GM12878 (cell line): ENCODE data around the gene RNF32. TPM values are rescaled to one million over a fixed set of nuclear protein-coding genes. Genes with fewer than 3 reads are reported as not detected.

ENCODE experiments used
- ATAC-seq: fragments of 200-7000 bp; cut with Tn5 transposase; 3 replicates; pipeline ENCODE4 v1.9.1; 2020; ENCODE audit warnings: mild to moderate bottlenecking, moderate library complexity
- BruUV-seq: library from RNA; stranded (reverse); fragments of 400-500 nt; replicated peaks from 2 replicates; lab custom pipeline; 2021; lab: Mats Ljungman, UMichigan
- CTCF ChIA-PET: fragments of 300-600 bp; sonication (Branson Sonifier 250); formaldehyde crosslinking; extraction: SDS; loops from one replicate; lab custom pipeline; 2021; ENCODE audit warnings: inconsistent platforms; lab: Yijun Ruan, JAX
- POLR2A ChIA-PET: fragments of 350-600 bp; formaldehyde crosslinking; extraction: SDS; loops from one replicate; lab custom pipeline; 2021; ENCODE audit warnings: inconsistent platforms; lab: Charles Lee
- RAD21 ChIA-PET: fragments of 300-600 bp; sonication (Branson Sonifier 250); formaldehyde crosslinking; loops from one replicate; lab custom pipeline; 2023; ENCODE audit warnings: antibody characterized with exemption; ENCODE audit not compliant: unreplicated experiment; lab: Charles Lee
- SMC1A ChIA-PET: fragments of 300-600 bp; sonication (Branson Sonifier 250); formaldehyde crosslinking; loops from one replicate; lab custom pipeline; 2023; ENCODE audit not compliant: unreplicated experiment, uncharacterized antibody; lab: Charles Lee
- DNase-seq: peaks from one replicate; pipeline ENCODE4 v3.0.0-alpha.2; 2011; ENCODE audit warnings: low read depth, low spot score
- FAIRE-seq: peaks from 3 replicates; lab custom pipeline; 2011; peaks lifted over from hg19 to GRCh38; lab: Jason Lieb, UNC
- H2AFZ ChIP-seq: 2 replicates; pipeline ENCODE4 v1.6.0; 2011; ENCODE audit warnings: low read depth, low read length, control low read depth; ENCODE audit not compliant: control insufficient read depth
- H3K27ac ChIP-seq: 2 replicates; pipeline ENCODE4 v1.5.1; 2011; ENCODE audit warnings: control low read depth; ENCODE audit not compliant: control insufficient read depth, insufficient read depth
- H3K27me3 ChIP-seq, 2 experiments: replicated peaks in 1 of 2; 2 replicates each; pipeline versions ENCODE4 v1.6.0 to v1.6.1; 2011; ENCODE audit warnings: low read length in 1 of 2; ENCODE audit not compliant: control insufficient read depth in 2 of 2, insufficient read depth in 2 of 2
- H3K36me3 ChIP-seq, 2 experiments: 2 replicates each; pipeline ENCODE4 v1.5.1; 2011; ENCODE audit warnings: low read length in 1 of 2; ENCODE audit not compliant: control insufficient read depth in 2 of 2, insufficient read depth in 2 of 2
- H3K4me1 ChIP-seq: 2 replicates; pipeline ENCODE4 v1.6.1; 2011; ENCODE audit warnings: mild to moderate bottlenecking, low read length, moderate library complexity, mixed read lengths; ENCODE audit not compliant: control insufficient read depth, insufficient read depth
- H3K4me2 ChIP-seq: 2 replicates; pipeline ENCODE4 v1.6.0; 2011; ENCODE audit warnings: control low read depth; ENCODE audit not compliant: control insufficient read depth, insufficient read depth
- H3K4me3 ChIP-seq: fragments of 200-600 bp; sonication (generic); 2 replicates; pipeline ENCODE4 v1.5.1; 2016
- H3K79me2 ChIP-seq: 2 replicates; pipeline ENCODE4 v1.6.0; 2011; ENCODE audit warnings: low read length; ENCODE audit not compliant: control insufficient read depth, insufficient read depth
- H3K9ac ChIP-seq: 2 replicates; pipeline ENCODE4 v1.8.0; 2011; ENCODE audit warnings: low read length, control low read depth, mixed read lengths; ENCODE audit not compliant: control insufficient read depth, insufficient read depth
- H3K9me3 ChIP-seq: replicated peaks from 3 replicates; pipeline ENCODE4 v1.5.1; 2011; ENCODE audit warnings: mild to moderate bottlenecking, low read length; ENCODE audit not compliant: control insufficient read depth, insufficient read depth
- H4K20me1 ChIP-seq: 2 replicates; pipeline ENCODE4 v1.6.0; 2011; ENCODE audit not compliant: control insufficient read depth, insufficient read depth
- BMI1 ChIP-seq: fragments of 450-650 bp; IDR thresholded peaks from 2 replicates; pipeline ENCODE4 v1.6.1; 2016; ENCODE audit warnings: mild to moderate bottlenecking, moderate library complexity, borderline replicate concordance
- IRF5 ChIP-seq: fragments of 450-650 bp; IDR thresholded peaks from 2 replicates; pipeline ENCODE4 v1.6.1; 2017; ENCODE audit warnings: borderline replicate concordance
- MAX ChIP-seq: IDR thresholded peaks from 2 replicates; pipeline ENCODE4 v1.6.1; 2012; ENCODE audit warnings: low read depth, low read length, improper control_type of control experiment
- MEF2B ChIP-seq: fragments of 450-650 bp; IDR thresholded peaks from 2 replicates; pipeline ENCODE4 v1.6.1; 2018; ENCODE audit warnings: mild to moderate bottlenecking, moderate library complexity; ENCODE audit not compliant: partially characterized antibody, poor library complexity, severe bottlenecking
- PRDM15 ChIP-seq: fragments of 450-650 bp; formaldehyde crosslinking; IDR thresholded peaks from 2 replicates; pipeline ENCODE4 v1.4.0; 2020; ENCODE audit warnings: mild to moderate bottlenecking, moderate library complexity
- RAD21 ChIP-seq: IDR thresholded peaks from 2 replicates; pipeline ENCODE4 v1.6.1; 2011; ENCODE audit warnings: mild to moderate bottlenecking, low read depth, low read length, moderate library complexity; ENCODE audit not compliant: insufficient read depth
- RELB ChIP-seq: fragments of 450-650 bp; IDR thresholded peaks from 2 replicates; pipeline ENCODE4 v1.6.1; 2017; ENCODE audit warnings: low read depth, mild to moderate bottlenecking, moderate library complexity
- SREBF1 ChIP-seq: IDR thresholded peaks from 2 replicates; pipeline ENCODE4 v1.6.1; 2012; ENCODE audit warnings: mild to moderate bottlenecking, low read length
- ZNF592 ChIP-seq: fragments of 450-650 bp; IDR thresholded peaks from 2 replicates; pipeline ENCODE4 v1.6.1; 2017; ENCODE audit warnings: mild to moderate bottlenecking, moderate library complexity
- WGBS: methylation state at CpG from one replicate; pipeline ENCODE4 v1.1.6; 2016; ENCODE audit warnings: low lambda C conversion rate; ENCODE audit not compliant: insufficient replicate concordance, insufficient coverage; ENCODE audit errors: missing lambda C conversion rate; 5-methylcytosine and 5-hydroxymethylcytosine counted together
- in situ Hi-C: fragments of 300-500 bp; cut with MboI; formaldehyde crosslinking; loops from 9 replicates; pipeline ENCODE4 v1.14.3; 2018; ENCODE audit warnings: mixed read lengths
- intact Hi-C: fragments of 100-400 bp; cut with micrococcal nuclease; formaldehyde crosslinking; loops from one replicate; pipeline ENCODE4 v1.14.2; 2022; ENCODE audit not compliant: unreplicated experiment
- polyA plus RNA-seq, 11 experiments: library from polyadenylated mRNA; depleted of rRNA in 4 of 11; unstranded in 6 of 11; stranded (reverse) in 5 of 11; fragments of >200 nt; fragmentation: Nextera tagmentation in 4 of 11; fragmentation: Illumina TruSeq in 1 of 11; extraction: Ambion mirVana in 4 of 11; extraction: Trizol in 1 of 11; gene quantifications; 1 replicate in 1 of 11; 2 replicates in 10 of 11; pipeline versions ENCODE4 v1.2.1 to v1.2.3, GENCODE V29; 2011 to 2016; ENCODE audit warnings: inconsistent platforms in 2 of 11, missing spikeins in 2 of 11, low read depth in 1 of 11
- total RNA-seq, 4 experiments: library from RNA; depleted of rRNA in 3 of 4; stranded (reverse); fragments of >200 nt in 3 of 4; fragmentation: Illumina TruSeq in 1 of 4; extraction: Trizol in 1 of 4; gene quantifications; 2 replicates each; pipeline versions ENCODE4 v1.2.1 to v1.2.3, GENCODE V29; 2013 to 2021

RNF32 gene
- total and polyA plus RNA-seq, 10 of the 15 experiments (the other 5 are each of a cell fraction or from before 2014, with no cell fraction given): 2.5 to 7.2 (median 3.7) TPM

DNA sequence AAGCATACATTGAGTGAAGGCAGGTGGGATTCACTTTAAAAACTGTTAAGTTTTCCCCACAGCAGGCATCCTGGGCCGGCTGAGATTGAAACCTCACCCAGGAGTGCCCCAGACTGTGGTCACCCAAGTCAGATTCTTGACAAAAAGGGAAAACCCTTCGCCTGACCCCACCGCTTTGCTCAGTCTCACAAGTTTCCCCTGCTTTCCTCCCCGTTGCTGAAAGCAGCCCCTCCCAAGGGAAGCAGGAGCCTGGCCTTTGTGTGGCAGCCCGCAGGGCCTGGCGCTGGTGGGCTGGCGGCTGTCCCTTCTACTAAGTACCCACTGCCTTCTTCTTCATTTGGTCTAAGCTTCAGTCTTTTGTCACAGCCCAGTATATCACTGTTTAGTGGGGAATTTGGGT is 16.0 kb downstream of the RNF32 start (continued):
- no peak for TF ChIP-seq IRF5

GRCh38 chr7:156657681-156658080 is 17.1 kb downstream of the RNF32 start:
- Histone ChIP-seq H3K9ac (no peak overlapping the region), H3K27ac (no peak overlapping the region), H3K36me3 (no peaks in the 10 kb centered on the region), H3K79me2 (no peaks in the 10 kb centered on the region), H2AFZ (no peak overlapping the region), H3K9me3 (no peaks in the 10 kb centered on the region), H3K27me3 (no peaks in the 10 kb centered on the region), H3K4me2 (no peak overlapping the region), H3K4me1 (peaks cover 22% of the 10 kb centered on the region), H4K20me1 (no peaks in the 10 kb centered on the region), H3K4me3 (no peak overlapping the region)
- FAIRE-seq (no peak), ATAC-seq (no peak), DNase-seq (no peak)
- TF ChIP-seq BMI1 (no peak), RAD21 (no peak), ZNF592 (no peak), MAX (no peak), PRDM15 (no peak), MEF2B (no peak), RELB (no peak), SREBF1 (no peak)
- WGBS: 88% methylated on average over 4 of the region's 4 CpGs
- SMC1A ChIA-PET: no interaction called here
- intact Hi-C loops (no loop called here), in situ Hi-C loops (no loop called here)
- RAD21 ChIA-PET: interaction anchor here (1.3 kb wide), 1 partner anchor 92 kb away, joined by 3 read pairs; no protein-coding TSS in a partner anchor
- no TSS peak for BruUV-seq
- POLR2A ChIA-PET: no interaction called here
- CTCF ChIA-PET: interaction anchor here (1.0 to 1.1 kb wide), 2 partner anchors 16 to 159 kb away, joined by 4 to 5 read pairs; no protein-coding TSS in a partner anchor
